ENCODE results near the gene MRE11. TPM values are rescaled to one million over a fixed set of nuclear protein-coding genes. Genes with fewer than 3 reads are reported as not detected.

MRE11 gene
- polyA plus RNA-seq, 2 of the 4 experiments (the other 2 are of a cell fraction), result 19.2 to 28.4 TPM

DNA sequence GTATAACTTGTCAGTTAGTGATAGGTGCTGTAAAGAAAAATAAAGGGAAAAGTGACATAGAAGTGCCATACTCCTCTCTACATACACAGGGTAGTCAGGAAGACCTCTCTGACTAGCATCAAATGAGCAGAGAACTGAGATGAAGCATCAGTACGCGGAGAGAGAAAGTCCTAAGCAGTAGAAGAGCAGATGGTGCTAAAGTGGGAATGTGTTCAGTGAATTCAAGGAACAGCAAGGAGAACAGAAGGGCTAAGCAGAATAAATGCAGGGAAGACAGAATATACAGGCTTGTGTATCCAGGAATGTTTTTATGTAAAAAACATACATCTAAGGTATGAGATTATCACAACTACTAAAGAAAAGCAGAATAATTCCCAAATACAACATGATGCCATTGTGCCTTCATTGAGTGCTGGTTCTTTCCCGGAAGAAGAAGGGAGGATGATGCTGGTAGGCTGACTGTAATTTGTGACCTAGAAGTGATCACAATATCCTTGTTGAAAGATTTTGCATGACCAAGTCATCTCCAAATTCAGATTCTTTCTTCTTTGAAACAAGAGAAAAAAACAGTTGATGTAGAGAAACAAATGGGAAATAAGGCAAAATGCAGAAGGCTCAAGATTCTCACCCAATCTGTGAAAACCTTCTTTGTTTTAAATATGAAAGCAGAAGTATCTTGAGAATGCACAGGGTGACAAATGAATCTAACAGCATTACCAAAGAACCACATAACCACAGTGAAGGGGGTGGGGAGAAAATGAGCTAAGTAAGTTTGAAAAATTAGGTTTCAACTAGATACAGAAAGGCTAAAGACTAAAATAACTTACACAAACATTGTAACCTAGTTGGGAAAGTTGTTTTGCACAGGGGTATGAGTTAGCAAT, 20.5 kb downstream of the MRE11 start:
- POLR2A ChIA-PET, result no interaction called here
- TF ChIP-seq E2F6 (IDR thresholded peaks at IDR 0.05; ENCODE audit: borderline replicate concordance, low read depth) (no peak), HDAC2 (IDR thresholded peaks at IDR 0.05) (no peak)
- no peak for DNase-seq (ENCODE audit: low read depth in 1 of 2, low spot score in 1 of 2)
- ATAC-seq, result no peak
- Histone ChIP-seq H3K27ac (no peak overlapping the region), H3K4me3 (no peak overlapping the region), H3K4me2 (no peak overlapping the region), H3K4me1 (no peaks in the 10 kb centered on the region), H3K9me3 (no peaks in the 10 kb centered on the region)
- CTCF ChIA-PET, result no interaction called here
- 99% methylated on average over 3 of the region's 3 CpGs for WGBS (ENCODE audit: missing lambda C conversion rate)
- FAIRE-seq, result no peak

GRCh38 chr11:94469416-94469815, 24.2 kb downstream of the MRE11 start:
- no peak for TF ChIP-seq HES2 (IDR thresholded peaks at IDR 0.05)
- no peak for TF ChIP-seq ZC3H11A (IDR thresholded peaks at IDR 0.05)
- no peak for TF ChIP-seq CBX8 (IDR thresholded peaks at IDR 0.05)
- TF ChIP-seq HOXA7 (CRISPR knock-in tag; IDR thresholded peaks at IDR 0.05), result no peak
- no peak for TF ChIP-seq ESRRA (IDR thresholded peaks at IDR 0.05; ENCODE audit: borderline replicate concordance, low read length)
- TF ChIP-seq MYC (IDR thresholded peaks at IDR 0.05; ENCODE audit: borderline replicate concordance, low read length), result no peak
- no peak for TF ChIP-seq NFE2L2 (conservative IDR thresholded peaks at IDR 0.05; ENCODE audit: low read length)
- no peak for TF ChIP-seq KDM5A (IDR thresholded peaks at IDR 0.05)
- no peak for TF ChIP-seq HOXB13 (CRISPR knock-in tag; IDR thresholded peaks at IDR 0.05; ENCODE audit: low read depth)
- no peak for TF ChIP-seq CBX2 (IDR thresholded peaks at IDR 0.05; ENCODE audit: borderline replicate concordance, low read depth)
- TF ChIP-seq MAFK (IDR thresholded peaks at IDR 0.05; ENCODE audit: partially characterized antibody), result no peak
- no peak for TF ChIP-seq REST (IDR thresholded peaks at IDR 0.05)
- 96% methylated on average over 2 of the region's 2 CpGs for WGBS (ENCODE audit: missing lambda C conversion rate)
- FAIRE-seq (no peak), ATAC-seq (no peak), DNase-seq (ENCODE audit: low read depth in 1 of 2, low spot score in 1 of 2) (no peak)
- ChIA-PET CTCF (no interaction called here), POLR2A (no interaction called here)
- H3K4me1 ChIP-seq, result no peaks in the 10 kb centered on the region
- no peaks in the 10 kb centered on the region for H3K9me3 ChIP-seq
- no peak overlapping the region for H3K4me3 ChIP-seq
- H3K4me2 ChIP-seq, result no peak overlapping the region
- no peak overlapping the region for H3K27ac ChIP-seq

- 98% methylated on average over 2 of the region's 2 CpGs for WGBS (ENCODE audit: missing lambda C conversion rate)
- no peak overlapping the region for H3K4me3 ChIP-seq
- DNase-seq (ENCODE audit: low read depth in 1 of 2, low spot score in 1 of 2) (no peak), FAIRE-seq (no peak), ATAC-seq (no peak)
- CTCF ChIA-PET, result no interaction called here
- H3K4me1 ChIP-seq, result peaks cover 11% of the 10 kb centered on the region; the same call in 1 of the 3 replicates
- TF ChIP-seq, protein P1, sequence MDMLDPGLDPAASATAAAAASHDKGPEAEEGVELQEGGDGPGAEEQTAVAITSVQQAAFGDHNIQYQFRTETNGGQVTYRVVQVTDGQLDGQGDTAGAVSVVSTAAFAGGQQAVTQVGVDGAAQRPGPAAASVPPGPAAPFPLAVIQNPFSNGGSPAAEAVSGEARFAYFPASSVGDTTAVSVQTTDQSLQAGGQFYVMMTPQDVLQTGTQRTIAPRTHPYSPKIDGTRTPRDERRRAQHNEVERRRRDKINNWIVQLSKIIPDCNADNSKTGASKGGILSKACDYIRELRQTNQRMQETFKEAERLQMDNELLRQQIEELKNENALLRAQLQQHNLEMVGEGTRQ (IDR thresholded peaks at IDR 0.05), result no peak
- no peak for TF ChIP-seq ZFP36 (IDR thresholded peaks at IDR 0.05; ENCODE audit: borderline replicate concordance, partially characterized antibody)
- TF ChIP-seq RAD21 (conservative IDR thresholded peaks at IDR 0.05 in 1 of 2, IDR thresholded peaks at IDR 0.05 in 1 of 2), result no peak
- TF ChIP-seq HOXB13 (CRISPR knock-in tag; IDR thresholded peaks at IDR 0.05; ENCODE audit: low read depth), result no peak
- no peak for TF ChIP-seq HDAC2 (IDR thresholded peaks at IDR 0.05)
- no peak for TF ChIP-seq BHLHE40 (IDR thresholded peaks at IDR 0.05; ENCODE audit: low read depth, low read length)
- no peak for TF ChIP-seq KDM1A (IDR thresholded peaks at IDR 0.05; ENCODE audit: low read depth)
- no peak for TF ChIP-seq GATA3 (IDR thresholded peaks at IDR 0.05; ENCODE audit: borderline replicate concordance)
- no peak for TF ChIP-seq MAZ (IDR thresholded peaks at IDR 0.05; ENCODE audit: borderline replicate concordance, low read depth, low read length)
- H3K4me2 ChIP-seq, result no peak overlapping the region
- H3K9me3 ChIP-seq, result no peaks in the 10 kb centered on the region
- POLR2A ChIA-PET, result no interaction called here
- H3K27ac ChIP-seq, result no peak overlapping the region
Measured at GRCh38 chr11:94459576-94459975, 34.1 kb downstream of the MRE11 start.

Data from A549 (cell line).